ENCODE data around the gene ERN1. TPM values are rescaled to one million over a fixed set of nuclear protein-coding genes. Genes with fewer than 3 reads are reported as not detected.
A peak's percentile ranks its signal among the peaks of the same experiment; 100 is the strongest.

The ERN1 gene
- total and polyA plus RNA-seq, 2 donors (not counting 3 experiments of a cell fraction or from before 2014, with no cell fraction given) = 9.1 to 21.5 TPM

DNA sequence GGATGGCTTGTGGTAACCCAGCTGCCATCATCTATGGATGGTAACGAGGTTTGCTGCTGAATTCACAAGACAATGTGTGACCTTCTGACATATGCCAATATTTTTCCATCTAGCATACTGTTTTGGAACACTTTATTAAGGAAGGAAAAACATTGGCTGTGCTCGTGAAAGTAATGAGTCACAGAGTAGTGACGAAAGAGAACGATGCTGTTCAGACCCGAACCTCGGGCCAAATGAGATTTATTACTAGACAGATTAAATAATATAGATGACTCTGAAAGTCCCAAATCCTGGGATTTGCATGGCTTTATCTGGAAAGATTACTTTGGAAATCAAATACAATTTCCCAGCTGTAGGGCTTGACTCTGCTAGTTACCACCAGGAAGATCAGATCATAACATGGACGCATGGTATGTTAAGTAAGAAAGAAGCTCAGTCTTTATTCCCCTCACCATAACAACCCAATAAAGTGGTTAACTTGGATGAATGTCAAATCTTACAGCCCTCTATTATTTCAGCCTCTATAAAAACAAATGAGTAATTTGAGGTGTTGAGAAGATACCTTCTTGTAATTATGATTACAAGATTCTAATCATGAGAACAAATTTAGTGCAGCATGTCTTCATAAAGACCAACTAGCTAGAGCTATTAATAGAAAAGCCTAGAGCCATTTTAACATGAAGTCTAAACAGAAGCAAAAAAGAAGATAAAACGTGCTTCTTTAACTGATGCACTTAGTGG is 32.6 kb downstream of the ERN1 start:
- ChIA-PET CTCF (interaction anchor here (0.7 to 2.0 kb wide), 17 partner anchors 9 to 249 kb away, joined by 3 to 11 read pairs (median 4); no protein-coding TSS in a partner anchor), POLR2A (no interaction called here)
- dilution Hi-C loops (cut with MboI; ENCODE audit: extremely low pct_ligation_motif_present, low sequenced_read_pairs) = no loop called here
- Histone ChIP-seq H3K9ac (replicated peaks; ENCODE audit: extremely low read depth, insufficient read depth, low read length) (peak overlapping the region; percentile 72), H3K36me3 (ENCODE audit: control insufficient read depth in 2 of 2, extremely low read depth in 1 of 2, insufficient read depth in 2 of 2, low read length in 2 of 2) (no peaks in the 10 kb centered on the region), H3K27ac (ENCODE audit: insufficient read depth, low read depth, low read length) (peak overlapping the region; percentile 83), H3K79me2 (ENCODE audit: control insufficient read depth, insufficient read depth, low read length) (no peaks in the 10 kb centered on the region), H3K4me1 (ENCODE audit: control insufficient read depth, extremely low read depth, insufficient read depth, low read length) (peaks cover 26% of the 10 kb centered on the region), H3K9me3 (replicated peaks; ENCODE audit: control insufficient read depth, insufficient read depth, low read length) (no peaks in the 10 kb centered on the region), H3K27me3 (ENCODE audit: control insufficient read depth in 2 of 2, insufficient read depth in 2 of 2, low read length in 2 of 2) (no peaks in the 10 kb centered on the region), H3K9me1 (replicated peaks; ENCODE audit: control insufficient read depth, extremely low read depth, insufficient read depth, low read length) (no peaks in the 10 kb centered on the region), H2AFZ (ENCODE audit: low read depth, low read length) (peak overlapping the region; percentile 36), H4K20me1 (replicated peaks; ENCODE audit: control insufficient read depth, extremely low read depth, insufficient read depth, low read length) (no peaks in the 10 kb centered on the region), H3K4me3 (replicated peaks in 1 of 3; ENCODE audit: insufficient read depth in 1 of 3, low read depth in 1 of 3, low read length in 3 of 3) (no peak overlapping the region), H3K4me2 (ENCODE audit: insufficient read depth, low read length) (peak overlapping the region; percentile 70)
- DNase-seq (ENCODE audit: low read depth, low spot score) = peak; percentile 97
- TF ChIP-seq POLR2AphosphoS5 (IDR thresholded peaks at IDR 0.05; ENCODE audit: insufficient read depth, low read depth, low read length) = peak; percentile 38
- TF ChIP-seq, protein P1, sequence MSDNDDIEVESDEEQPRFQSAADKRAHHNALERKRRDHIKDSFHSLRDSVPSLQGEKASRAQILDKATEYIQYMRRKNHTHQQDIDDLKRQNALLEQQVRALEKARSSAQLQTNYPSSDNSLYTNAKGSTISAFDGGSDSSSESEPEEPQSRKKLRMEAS (IDR thresholded peaks at IDR 0.05; ENCODE audit: insufficient read depth, insufficient read length) = no peak
- no peak for TF ChIP-seq POLR2A (IDR thresholded peaks at IDR 0.05; ENCODE audit: low read depth, low read length)
- peak; percentile 63 for TF ChIP-seq FOS (IDR thresholded peaks at IDR 0.05; ENCODE audit: borderline replicate concordance, insufficient read depth, low read length)
- TF ChIP-seq JUN (IDR thresholded peaks at IDR 0.05; ENCODE audit: borderline replicate concordance, insufficient read depth, insufficient read length, low read depth) = peak; percentile 86
- TSS peak; percentile 65 for BruUV-seq (replicated peaks)
- intact Hi-C loops (cut with micrococcal nuclease) = loop anchor here (1.0 kb wide), 2 partner anchors 15 to 33 kb away; partner anchors contain the start of gene ERN1
- peak; percentile 93 for FAIRE-seq

DNA sequence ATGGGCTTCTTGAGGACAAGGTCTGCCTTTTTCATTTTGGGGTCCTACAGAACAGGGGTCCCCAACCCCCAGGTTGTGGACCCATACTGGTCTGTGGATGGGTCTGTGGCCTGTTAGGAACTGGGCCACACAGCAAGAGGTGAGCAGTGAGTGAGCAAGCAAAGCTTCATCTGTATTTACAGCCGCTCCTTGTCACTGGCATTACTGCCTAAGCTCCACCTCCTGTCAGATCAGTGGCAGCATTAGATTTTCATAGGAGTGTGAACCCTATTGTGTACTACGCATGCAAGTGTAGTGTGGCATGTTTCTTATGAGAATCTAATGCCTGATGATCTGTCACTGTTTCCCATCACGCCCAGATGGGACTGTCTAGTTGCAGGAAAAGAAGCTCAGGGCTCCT is 33.9 kb downstream of the ERN1 start:
- TF ChIP-seq, protein P2, sequence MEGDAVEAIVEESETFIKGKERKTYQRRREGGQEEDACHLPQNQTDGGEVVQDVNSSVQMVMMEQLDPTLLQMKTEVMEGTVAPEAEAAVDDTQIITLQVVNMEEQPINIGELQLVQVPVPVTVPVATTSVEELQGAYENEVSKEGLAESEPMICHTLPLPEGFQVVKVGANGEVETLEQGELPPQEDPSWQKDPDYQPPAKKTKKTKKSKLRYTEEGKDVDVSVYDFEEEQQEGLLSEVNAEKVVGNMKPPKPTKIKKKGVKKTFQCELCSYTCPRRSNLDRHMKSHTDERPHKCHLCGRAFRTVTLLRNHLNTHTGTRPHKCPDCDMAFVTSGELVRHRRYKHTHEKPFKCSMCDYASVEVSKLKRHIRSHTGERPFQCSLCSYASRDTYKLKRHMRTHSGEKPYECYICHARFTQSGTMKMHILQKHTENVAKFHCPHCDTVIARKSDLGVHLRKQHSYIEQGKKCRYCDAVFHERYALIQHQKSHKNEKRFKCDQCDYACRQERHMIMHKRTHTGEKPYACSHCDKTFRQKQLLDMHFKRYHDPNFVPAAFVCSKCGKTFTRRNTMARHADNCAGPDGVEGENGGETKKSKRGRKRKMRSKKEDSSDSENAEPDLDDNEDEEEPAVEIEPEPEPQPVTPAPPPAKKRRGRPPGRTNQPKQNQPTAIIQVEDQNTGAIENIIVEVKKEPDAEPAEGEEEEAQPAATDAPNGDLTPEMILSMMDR (IDR thresholded peaks at IDR 0.05; ENCODE audit: extremely low read depth in 1 of 2, insufficient read depth in 1 of 2, low read depth in 1 of 2, low read length in 2 of 2) = no peak
- TF ChIP-seq, protein P1 (IDR thresholded peaks at IDR 0.05; ENCODE audit: insufficient read depth, insufficient read length) = no peak
- no peak for TF ChIP-seq JUN (IDR thresholded peaks at IDR 0.05; ENCODE audit: borderline replicate concordance, insufficient read depth, insufficient read length, low read depth)
- TF ChIP-seq POLR2A (IDR thresholded peaks at IDR 0.05; ENCODE audit: low read depth, low read length) = no peak
- TF ChIP-seq EZH2 (IDR thresholded peaks at IDR 0.05; ENCODE audit: borderline replicate concordance, low read depth, low read length, severe bottlenecking) = no peak
- TF ChIP-seq POLR2AphosphoS5 (IDR thresholded peaks at IDR 0.05; ENCODE audit: insufficient read depth, low read depth, low read length) = no peak
- TF ChIP-seq MYC (IDR thresholded peaks at IDR 0.05; ENCODE audit: low read depth, low read length) = no peak
- TF ChIP-seq FOS (IDR thresholded peaks at IDR 0.05; ENCODE audit: borderline replicate concordance, insufficient read depth, low read length) = no peak
- TF ChIP-seq GATA2 (IDR thresholded peaks at IDR 0.05; ENCODE audit: insufficient read depth, insufficient read length, low read depth, low read length) = no peak
- no peak overlapping the region for H3K27ac ChIP-seq (ENCODE audit: insufficient read depth, low read depth, low read length)
- no peaks in the 10 kb centered on the region for H3K9me3 ChIP-seq (replicated peaks; ENCODE audit: control insufficient read depth, insufficient read depth, low read length)
- peaks cover 26% of the 10 kb centered on the region for H3K4me1 ChIP-seq (ENCODE audit: control insufficient read depth, extremely low read depth, insufficient read depth, low read length)
- FAIRE-seq = no peak
- POLR2A ChIA-PET = no interaction called here
- CTCF ChIA-PET = interaction anchor here (1.3 to 2.0 kb wide), 3 partner anchors 25 to 67 kb away, joined by 4 to 10 read pairs (median 6); no protein-coding TSS in a partner anchor
- H3K79me2 ChIP-seq (ENCODE audit: control insufficient read depth, insufficient read depth, low read length) = no peaks in the 10 kb centered on the region
- H3K9me1 ChIP-seq (replicated peaks; ENCODE audit: control insufficient read depth, extremely low read depth, insufficient read depth, low read length) = no peaks in the 10 kb centered on the region
- no peak overlapping the region for H3K4me2 ChIP-seq (ENCODE audit: insufficient read depth, low read length)
- no peak for DNase-seq (ENCODE audit: low read depth, low spot score)
- H3K27me3 ChIP-seq (ENCODE audit: control insufficient read depth in 2 of 2, insufficient read depth in 2 of 2, low read length in 2 of 2) = no peaks in the 10 kb centered on the region
- no peaks in the 10 kb centered on the region for H3K36me3 ChIP-seq (ENCODE audit: control insufficient read depth in 2 of 2, extremely low read depth in 1 of 2, insufficient read depth in 2 of 2, low read length in 2 of 2)
- H2AFZ ChIP-seq (ENCODE audit: low read depth, low read length) = no peak overlapping the region
- dilution Hi-C loops (cut with MboI; ENCODE audit: extremely low pct_ligation_motif_present, low sequenced_read_pairs) = no loop called here
- no peak overlapping the region for H3K4me3 ChIP-seq (replicated peaks in 1 of 3; ENCODE audit: insufficient read depth in 1 of 3, low read depth in 1 of 3, low read length in 3 of 3)
- H3K9ac ChIP-seq (replicated peaks; ENCODE audit: extremely low read depth, insufficient read depth, low read length) = no peak overlapping the region
- BruUV-seq (replicated peaks) = no TSS peak
- intact Hi-C loops (cut with micrococcal nuclease) = loop anchor here (1.0 kb wide), 1 partner anchor 10 kb away; no protein-coding TSS in a partner anchor
- H4K20me1 ChIP-seq (replicated peaks; ENCODE audit: control insufficient read depth, extremely low read depth, insufficient read depth, low read length) = no peaks in the 10 kb centered on the region
